Mesendoderm (in vitro differentiated cells): ENCODE measurements around the gene DIP2A.

Source experiments
- DNase-seq: peaks from one replicate; pipeline ENCODE4 v3.0.0; 2013
- H2AK5ac ChIP-seq: 2 replicates; pipeline ENCODE4 v1.6.1; 2013; ENCODE audit warnings: low read length, inconsistent platforms
- H2BK120ac ChIP-seq: 2 replicates; pipeline ENCODE4 v1.6.1; 2013; ENCODE audit warnings: low read depth, mild to moderate bottlenecking, low read length, moderate library complexity, mixed read lengths
- H2BK15ac ChIP-seq: replicated peaks from 2 replicates; pipeline ENCODE4 v1.6.1; 2013; ENCODE audit warnings: low read depth, mild to moderate bottlenecking, moderate library complexity
- H2BK5ac ChIP-seq: 2 replicates; pipeline ENCODE4 v1.6.1; 2013; ENCODE audit warnings: low read length, inconsistent platforms
- H3K18ac ChIP-seq: 2 replicates; pipeline ENCODE4 v1.6.1; 2013; ENCODE audit warnings: mild to moderate bottlenecking, low read length, mixed read lengths
- H3K23ac ChIP-seq: one replicate; pipeline ENCODE4 v1.6.1; 2013; ENCODE audit warnings: low read length
- H3K27ac ChIP-seq: 2 replicates; pipeline ENCODE4 v1.5.1; 2013; ENCODE audit warnings: low read depth, mild to moderate bottlenecking, inconsistent platforms, low read length, moderate library complexity
- H3K27me3 ChIP-seq: 2 replicates; pipeline ENCODE4 v1.6.1; 2013; ENCODE audit warnings: low read length, control low read depth, mild to moderate bottlenecking, inconsistent platforms; ENCODE audit not compliant: insufficient read depth, poor library complexity
- H3K36me3 ChIP-seq: 2 replicates; pipeline ENCODE4 v1.6.1; 2013; ENCODE audit warnings: low read length, inconsistent platforms; ENCODE audit not compliant: control insufficient read depth, insufficient read depth
- H3K4ac ChIP-seq: one replicate; pipeline ENCODE4 v1.6.1; 2013; ENCODE audit warnings: low read depth, mild to moderate bottlenecking, low read length, moderate library complexity
- H3K4me1 ChIP-seq: 2 replicates; pipeline ENCODE4 v1.6.1; 2013; ENCODE audit warnings: low read depth, low read length, inconsistent platforms; ENCODE audit not compliant: control insufficient read depth
- H3K4me2 ChIP-seq: 2 replicates; pipeline ENCODE4 v1.6.1; 2013; ENCODE audit warnings: low read length
- H3K4me3 ChIP-seq: 2 replicates; pipeline ENCODE4 v1.5.1; 2013; ENCODE audit warnings: mild to moderate bottlenecking, low read length
- H3K56ac ChIP-seq: one replicate; pipeline ENCODE4 v1.6.1; 2013; ENCODE audit warnings: low read length
- H3K79me1 ChIP-seq: 2 replicates; pipeline ENCODE4 v1.6.1; 2013; ENCODE audit warnings: low read length, inconsistent platforms
- H3K79me2 ChIP-seq: 2 replicates; pipeline ENCODE4 v1.6.1; 2013; ENCODE audit warnings: mild to moderate bottlenecking, low read length; ENCODE audit not compliant: control insufficient read depth, insufficient read depth
- H3K9ac ChIP-seq: 2 replicates; pipeline ENCODE4 v1.6.1; 2013; ENCODE audit warnings: low read length, inconsistent platforms
- H4K5ac ChIP-seq: one replicate; pipeline ENCODE4 v1.6.1; 2013; ENCODE audit warnings: low read length
- H4K8ac ChIP-seq: one replicate; pipeline ENCODE4 v1.6.1; 2013; ENCODE audit warnings: low read depth, mild to moderate bottlenecking, control low read depth, low read length, moderate library complexity
- WGBS: extraction: QIAGEN DNeasy Blood & Tissue Kit; methylation state at CpG from one replicate; pipeline ENCODE4 v1.1.7; 2013; ENCODE audit warnings: low lambda C conversion rate, missing lambda C conversion rate; ENCODE audit not compliant: insufficient coverage; ENCODE audit errors: extremely low coverage; 5-methylcytosine and 5-hydroxymethylcytosine counted together

DIP2A gene

GRCh38 chr21:46478910-46479309, 20.2 kb downstream of the DIP2A start:
- H2AK5ac ChIP-seq = no peak overlapping the region
- H3K18ac ChIP-seq = no peak overlapping the region
- H3K27ac ChIP-seq = no peak overlapping the region
- H3K9ac ChIP-seq = no peak overlapping the region
- H3K4ac ChIP-seq = no peak overlapping the region
- H2BK15ac ChIP-seq = no peak overlapping the region
- no peaks in the 10 kb centered on the region for H3K27me3 ChIP-seq
- no peak overlapping the region for H4K5ac ChIP-seq
- no peak for DNase-seq
- H3K79me1 ChIP-seq = peaks cover 11% of the 10 kb centered on the region
- no peaks in the 10 kb centered on the region for H3K4me1 ChIP-seq
- H3K23ac ChIP-seq = no peak overlapping the region
- H3K4me3 ChIP-seq = no peak overlapping the region
- H3K56ac ChIP-seq = no peak overlapping the region
- no peak overlapping the region for H2BK120ac ChIP-seq
- H3K4me2 ChIP-seq = no peak overlapping the region
- H2BK5ac ChIP-seq = no peak overlapping the region
- no peaks in the 10 kb centered on the region for H3K36me3 ChIP-seq
- no peak overlapping the region for H4K8ac ChIP-seq
- no peaks in the 10 kb centered on the region for H3K79me2 ChIP-seq
- no CpG with 5 or more reads among the region's 2 CpGs for WGBS

GRCh38 chr21:46480466-46480865, 21.8 kb downstream of the DIP2A start:
- Histone ChIP-seq H3K18ac (no peak overlapping the region), H2BK120ac (no peak overlapping the region), H2BK5ac (no peak overlapping the region), H3K56ac (no peak overlapping the region), H3K4me2 (no peak overlapping the region), H2BK15ac (no peak overlapping the region), H3K4me1 (no peaks in the 10 kb centered on the region), H4K5ac (no peak overlapping the region), H3K23ac (no peak overlapping the region), H4K8ac (no peak overlapping the region), H2AK5ac (no peak overlapping the region), H3K36me3 (no peaks in the 10 kb centered on the region), H3K79me2 (no peaks in the 10 kb centered on the region), H3K9ac (no peak overlapping the region), H3K4ac (no peak overlapping the region), H3K27me3 (no peaks in the 10 kb centered on the region), H3K4me3 (no peak overlapping the region), H3K79me1 (peaks cover 6% of the 10 kb centered on the region), H3K27ac (no peak overlapping the region)
- no CpG with 5 or more reads among the region's 5 CpGs for WGBS
- DNase-seq = no peak

DNA sequence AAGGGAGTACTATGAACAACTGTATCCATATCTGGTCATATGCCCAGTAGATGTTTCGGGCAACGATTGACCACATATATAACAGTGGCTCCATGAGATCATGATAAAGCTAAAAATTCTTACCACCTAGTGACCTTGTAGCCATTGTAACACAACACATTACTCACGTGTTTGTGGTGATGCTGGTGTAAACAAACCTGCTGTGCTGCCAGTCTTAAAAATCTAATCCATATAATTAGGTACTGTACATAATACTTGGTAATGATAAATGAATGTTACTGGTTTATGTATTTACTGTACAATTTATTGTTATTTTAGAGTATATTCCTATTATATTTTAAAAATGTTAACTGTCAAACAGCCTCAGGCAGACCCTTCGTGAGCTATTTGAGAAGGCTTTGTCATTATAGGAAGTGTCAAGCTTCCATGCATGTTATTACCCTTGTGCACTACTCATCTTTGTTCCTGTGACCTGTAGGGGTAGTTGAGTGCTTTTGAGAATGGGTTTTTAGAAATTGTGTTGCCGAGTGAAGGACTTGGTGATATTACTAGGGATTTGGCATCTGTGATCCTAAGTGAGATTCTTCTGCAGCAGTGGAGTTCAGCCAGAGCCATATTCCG, 23.6 kb downstream of the DIP2A start:
- Histone ChIP-seq H3K4me3 (no peak overlapping the region), H3K18ac (no peak overlapping the region), H4K8ac (no peak overlapping the region), H3K4me1 (no peaks in the 10 kb centered on the region), H3K4me2 (no peak overlapping the region), H2BK15ac (no peak overlapping the region), H3K36me3 (no peaks in the 10 kb centered on the region), H3K56ac (no peak overlapping the region), H2BK120ac (no peak overlapping the region), H4K5ac (no peak overlapping the region), H2BK5ac (no peak overlapping the region), H3K79me2 (no peaks in the 10 kb centered on the region), H3K23ac (no peak overlapping the region), H3K79me1 (peaks cover 6% of the 10 kb centered on the region), H2AK5ac (no peak overlapping the region), H3K27ac (no peak overlapping the region), H3K4ac (no peak overlapping the region), H3K27me3 (no peaks in the 10 kb centered on the region), H3K9ac (no peak overlapping the region)
- WGBS = no CpG with 5 or more reads among the region's 6 CpGs
- no peak for DNase-seq

DNA sequence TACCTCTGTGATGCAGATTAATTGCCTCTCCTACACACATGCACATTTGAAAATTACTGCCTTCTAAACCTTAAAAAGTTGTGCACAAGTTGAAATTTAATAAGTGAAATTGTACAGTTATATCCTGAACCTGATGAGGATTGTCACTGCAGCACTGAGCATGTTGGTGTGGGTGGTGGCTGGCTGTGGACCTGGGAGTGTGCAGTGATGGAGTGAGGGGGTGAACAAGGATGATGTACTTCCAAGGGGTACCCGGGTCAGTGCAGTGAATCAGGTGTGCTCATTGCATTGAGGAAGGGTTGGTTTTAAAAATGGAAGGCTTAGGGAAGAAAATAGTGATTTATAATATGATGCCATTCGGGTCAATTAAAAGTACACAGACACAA, 24.1 kb downstream of the DIP2A start:
- WGBS = no CpG with 5 or more reads among the region's 2 CpGs
- H3K36me3 ChIP-seq = no peaks in the 10 kb centered on the region

GRCh38 chr21:46483300-46484295, 24.9 kb downstream of the DIP2A start:
- no peaks in the 10 kb centered on the region for H3K4me1 ChIP-seq
- H3K4me3 ChIP-seq = no peak overlapping the region
- H2BK5ac ChIP-seq = no peak overlapping the region
- H3K4me2 ChIP-seq = no peak overlapping the region
- no peak overlapping the region for H3K23ac ChIP-seq
- no peak overlapping the region for H4K8ac ChIP-seq
- no peak overlapping the region for H3K9ac ChIP-seq
- no peak overlapping the region for H3K4ac ChIP-seq
- no peak overlapping the region for H2AK5ac ChIP-seq
- no peak overlapping the region for H2BK120ac ChIP-seq
- H3K27me3 ChIP-seq = no peaks in the 10 kb centered on the region
- WGBS = no CpG with 5 or more reads among the region's 6 CpGs
- no peaks in the 10 kb centered on the region for H3K36me3 ChIP-seq
- H3K79me1 ChIP-seq = peaks cover 6% of the 10 kb centered on the region
- H3K27ac ChIP-seq = no peak overlapping the region
- H2BK15ac ChIP-seq = no peak overlapping the region
- DNase-seq = no peak
- no peak overlapping the region for H3K56ac ChIP-seq
- no peaks in the 10 kb centered on the region for H3K79me2 ChIP-seq
- H4K5ac ChIP-seq = no peak overlapping the region
- no peak overlapping the region for H3K18ac ChIP-seq

More for the DNA sequence above, 24.1 kb downstream of the DIP2A start:
- H2AK5ac ChIP-seq = no peak overlapping the region
- no peak overlapping the region for H3K4ac ChIP-seq
- H2BK15ac ChIP-seq = no peak overlapping the region
- no peak for DNase-seq
- no peak overlapping the region for H3K23ac ChIP-seq
- no peak overlapping the region for H4K5ac ChIP-seq
- H3K27me3 ChIP-seq = no peaks in the 10 kb centered on the region
- no peak overlapping the region for H3K56ac ChIP-seq
- no peaks in the 10 kb centered on the region for H3K79me2 ChIP-seq
- no peak overlapping the region for H2BK5ac ChIP-seq
- H3K4me1 ChIP-seq = no peaks in the 10 kb centered on the region
- no peak overlapping the region for H3K18ac ChIP-seq
- H3K79me1 ChIP-seq = peaks cover 6% of the 10 kb centered on the region
- no peak overlapping the region for H3K4me3 ChIP-seq
- H2BK120ac ChIP-seq = no peak overlapping the region
- no peak overlapping the region for H3K4me2 ChIP-seq
- H3K27ac ChIP-seq = no peak overlapping the region
- no peak overlapping the region for H3K9ac ChIP-seq
- no peak overlapping the region for H4K8ac ChIP-seq
